Left renal cortex interstitium (tissue), 4 donors: Measurements from ENCODE around the gene ADAMTS20. TPM values are rescaled to one million over a fixed set of nuclear protein-coding genes. Genes with fewer than 3 reads are reported as not detected.
A peak's percentile ranks its signal among the peaks of the same experiment; 100 is the strongest.
"Not testable (repeated sequence)": the region's sequence is repeated elsewhere in the genome, so short reads cannot be mapped to it uniquely, and the experiment has no call there.

Source experiments
- DNase-seq, 4 donors: peaks; one replicate each; pipeline ENCODE4 v3.0.0-alpha.2; 2013; ENCODE audit warnings: low read depth in 4 of 4, low spot score in 2 of 4, missing footprints in 1 of 4
- polyA plus RNA-seq, 4 donors: library from polyadenylated mRNA; unstranded; fragments of 120-200 nt; gene quantifications; one replicate each; pipeline ENCODE4 v1.2.1, GENCODE V29; 2013; ENCODE audit not compliant: insufficient read length in 4 of 4

Gene ADAMTS20
- 1 to 10 TPM in 2 of 4 donors, under 1 TPM in 2; 0.64 to 1.2 (median 0.90) TPM for polyA plus RNA-seq

DNA sequence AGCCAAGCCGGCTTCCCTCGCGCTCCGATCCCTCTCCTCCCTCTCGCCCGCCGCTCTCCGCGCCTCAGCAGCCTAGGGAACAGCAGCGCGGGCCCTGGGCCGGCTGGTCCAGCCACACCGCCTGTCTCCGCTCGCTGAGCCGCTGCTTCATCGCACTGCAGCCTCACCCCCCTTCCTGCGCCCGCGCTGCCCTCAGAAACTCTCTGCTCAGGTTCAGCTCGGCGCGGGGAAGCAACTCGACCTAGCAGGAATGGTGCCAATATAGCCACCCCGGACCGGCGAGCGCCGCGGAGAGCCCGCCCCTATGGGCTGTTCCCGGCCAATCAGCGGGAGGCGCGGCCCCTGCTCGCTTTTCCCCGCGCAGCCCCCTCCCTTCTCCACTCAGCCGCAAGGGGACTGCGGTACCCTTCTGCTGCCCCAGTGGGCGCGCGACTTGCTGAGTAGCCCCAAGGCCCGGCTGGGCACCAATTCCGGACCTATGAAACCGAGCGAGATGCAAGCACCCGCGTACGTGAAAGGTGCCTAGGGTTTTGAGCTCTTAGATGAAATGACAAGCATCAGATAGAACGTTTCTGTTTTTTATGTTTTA, at the start of gene ADAMTS20:
Gene ADAMTS20 (minus strand): TSS at position 233 of the 589 bp plus-strand sequence. CDS start 282 bp downstream, outside the sequence.
- DNase-seq: peak in 3 of 4 donors; percentile 25 to 55 (median 39)

GRCh38 chr12:43599708-43600107, 47.7 kb upstream of the ADAMTS20 start:
- DNase-seq: no peak

GRCh38 chr12:43599066-43599465, 47.1 kb upstream of the ADAMTS20 start:
- DNase-seq: no peak

- no peak for DNase-seq
Measured at GRCh38 chr12:43590307-43590706, 38.3 kb upstream of the ADAMTS20 start.

DNA sequence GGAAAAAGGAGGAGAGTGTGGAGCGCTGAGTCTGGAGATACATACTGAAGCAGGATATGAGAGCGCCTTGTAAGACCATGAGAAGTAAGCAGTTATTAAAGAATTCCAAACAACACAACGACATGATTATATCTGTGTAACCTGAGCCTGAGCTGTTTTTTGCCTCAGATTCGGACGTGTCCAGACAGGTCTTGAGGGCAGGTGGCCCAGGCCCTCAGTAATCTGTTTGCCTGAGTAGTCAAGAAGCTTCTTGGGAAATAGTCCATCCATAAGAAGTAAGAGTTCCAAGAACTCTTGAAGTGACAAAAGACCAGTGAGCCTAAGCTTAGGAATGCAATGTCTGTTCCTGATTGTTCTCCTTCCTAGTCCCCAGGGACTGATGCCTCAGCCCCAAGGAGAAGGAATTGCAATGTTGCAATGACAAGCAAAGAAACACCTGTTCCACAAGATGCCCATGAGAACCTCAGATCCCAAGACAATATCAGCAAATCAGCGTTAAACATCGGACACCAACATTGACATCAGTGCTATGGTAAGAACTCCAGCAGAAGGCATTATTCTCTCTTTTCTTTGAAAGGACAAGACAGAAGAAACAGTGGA, 34.7 kb upstream of the ADAMTS20 start:
- DNase-seq: no peak

GRCh38 chr12:43585676-43586075, 33.7 kb upstream of the ADAMTS20 start:
- no peak for DNase-seq

DNA sequence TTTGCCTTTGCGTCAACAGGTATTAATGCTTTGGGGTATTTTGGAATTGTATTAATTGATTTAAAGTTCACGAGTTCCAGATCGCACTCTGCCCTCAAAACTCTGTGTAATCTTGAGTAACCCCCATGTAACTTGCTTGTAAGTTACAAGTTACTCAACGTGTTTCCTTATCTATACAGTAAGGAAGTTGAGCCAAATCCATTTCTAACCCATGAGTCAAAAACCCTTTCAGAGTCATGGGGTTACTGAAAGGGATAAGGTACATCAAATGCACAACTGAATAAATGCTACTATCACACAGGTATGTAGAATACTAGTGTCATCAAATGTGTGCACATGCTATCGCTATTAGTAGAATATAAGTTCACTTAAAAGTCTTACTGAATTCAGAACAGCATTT, 28.6 kb upstream of the ADAMTS20 start:
- no peak for DNase-seq

- DNase-seq: peak in 1 of 4 donors; percentile 15
Measured at GRCh38 chr12:43579206-43579605, 27.2 kb upstream of the ADAMTS20 start.

DNA sequence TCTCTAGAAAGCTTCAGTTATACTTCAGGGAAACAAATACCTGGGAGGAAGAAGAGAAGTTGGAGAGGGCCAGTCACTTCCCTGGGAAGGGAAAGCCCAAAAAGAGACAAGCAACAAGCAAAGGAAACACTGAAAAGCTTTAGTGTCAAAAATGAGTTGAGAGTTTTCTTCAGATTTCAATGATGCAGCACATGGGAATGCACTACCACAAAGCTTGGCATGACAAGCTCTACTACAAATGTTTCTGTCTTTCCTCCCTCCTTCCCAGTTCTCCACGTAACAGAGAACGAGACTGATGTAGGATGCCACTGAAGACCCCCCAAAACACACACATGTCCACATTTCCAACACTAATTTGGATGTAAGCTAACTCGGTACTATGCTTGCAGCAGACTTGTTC, 26.8 kb upstream of the ADAMTS20 start:
- DNase-seq: no peak

GRCh38 chr12:43577381-43577780, 25.4 kb upstream of the ADAMTS20 start:
- no peak for DNase-seq

GRCh38 chr12:43576162-43576561, 24.2 kb upstream of the ADAMTS20 start:
- no peak for DNase-seq

DNA sequence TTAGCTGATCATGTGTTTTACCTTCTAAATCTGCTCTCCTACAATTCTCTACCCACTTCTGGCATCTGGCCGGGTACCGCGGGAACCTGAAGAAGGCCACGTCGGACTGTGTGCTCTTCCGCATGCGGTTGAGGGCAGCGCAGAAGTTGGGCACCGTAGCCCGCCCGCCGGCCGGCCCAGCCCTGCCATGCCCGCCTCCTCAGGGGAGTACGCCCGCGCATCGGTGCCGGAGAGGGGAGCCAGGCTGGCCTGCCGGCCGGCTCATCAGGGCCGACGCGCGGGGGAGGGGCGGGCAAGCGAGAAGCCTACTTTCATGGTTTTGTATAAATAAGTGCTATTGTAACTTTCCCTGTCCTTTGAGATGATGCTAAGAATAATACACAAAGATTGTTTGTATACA, 19.9 kb upstream of the ADAMTS20 start:
- no peak for DNase-seq

DNA sequence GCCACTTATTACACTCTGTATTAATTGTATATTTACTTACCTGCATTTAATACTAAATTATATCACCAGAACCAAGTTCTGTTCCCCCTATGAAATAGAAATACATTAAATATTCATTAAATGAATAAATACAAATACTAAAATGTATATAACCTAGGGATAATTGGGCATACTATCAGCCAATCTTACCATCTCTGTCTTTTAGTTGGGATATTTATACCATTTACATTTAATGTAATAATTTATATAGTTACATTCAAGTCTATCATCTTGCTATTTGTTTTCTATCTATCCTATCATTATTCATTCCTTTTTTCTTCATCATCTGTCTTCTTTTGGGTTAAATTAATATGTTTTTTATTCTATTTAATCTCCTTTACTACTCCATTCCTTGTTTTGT, 4.1 kb upstream of the ADAMTS20 start:
- no peak for DNase-seq

DNA sequence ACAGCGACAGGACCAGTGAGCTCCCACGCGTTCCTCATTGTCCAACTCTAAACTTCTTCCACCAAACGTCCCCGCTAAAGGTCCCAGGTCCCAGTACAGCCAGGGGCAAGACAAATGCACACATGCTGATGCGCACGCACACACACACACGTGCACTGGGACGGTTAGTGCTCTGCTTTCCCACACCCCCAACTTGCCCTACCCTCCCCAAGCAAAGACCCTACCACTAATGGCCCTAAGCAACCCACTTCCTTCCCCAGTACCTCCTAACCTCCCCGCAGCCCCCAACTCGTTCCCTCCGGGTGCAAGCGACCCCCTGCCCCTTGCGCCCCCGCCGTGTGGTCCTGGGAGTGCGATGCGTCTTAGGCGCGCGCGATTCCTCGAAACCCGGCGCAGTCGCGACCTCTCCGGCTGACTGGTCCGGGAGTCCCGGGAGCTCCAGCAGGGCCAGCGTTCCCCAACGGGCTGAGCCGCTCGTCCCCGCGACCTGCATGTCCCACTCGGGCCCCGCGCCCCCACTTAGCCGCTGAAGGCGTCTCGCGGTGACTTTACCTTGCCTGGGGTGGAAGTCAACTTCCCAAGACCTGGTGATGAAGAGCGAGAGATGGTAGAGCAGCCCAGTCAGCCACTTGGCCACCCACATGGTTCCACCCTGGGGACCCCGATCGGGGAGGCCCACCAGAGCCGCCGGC, 578 bp downstream of the ADAMTS20 start:
- peak in 1 of 4 donors; percentile 25 for DNase-seq

- peak in 2 of 4 donors; percentile 1 to 11 for DNase-seq
Measured at GRCh38 chr12:43550831-43551271, 1.2 kb downstream of the ADAMTS20 start.

DNA sequence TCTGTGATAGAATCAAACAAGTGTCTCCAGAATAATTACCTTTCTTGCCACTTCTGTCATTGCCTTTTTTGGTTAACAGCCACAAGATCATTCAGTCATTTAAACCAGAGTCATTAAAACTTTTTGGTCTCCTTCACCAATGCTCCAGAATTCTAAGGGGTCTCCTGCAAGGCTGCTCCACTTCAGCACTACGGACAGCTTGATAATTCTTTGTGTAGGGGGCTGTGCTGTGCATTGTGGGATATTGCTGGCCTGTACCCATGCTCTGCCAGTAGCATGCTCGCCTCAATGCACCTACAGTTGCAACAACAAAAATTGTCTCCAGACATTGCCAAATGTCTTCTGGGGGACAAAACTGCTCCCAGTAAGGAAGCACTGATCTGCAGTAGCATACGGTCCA, 7.3 kb downstream of the ADAMTS20 start:
- DNase-seq: no peak

DNA sequence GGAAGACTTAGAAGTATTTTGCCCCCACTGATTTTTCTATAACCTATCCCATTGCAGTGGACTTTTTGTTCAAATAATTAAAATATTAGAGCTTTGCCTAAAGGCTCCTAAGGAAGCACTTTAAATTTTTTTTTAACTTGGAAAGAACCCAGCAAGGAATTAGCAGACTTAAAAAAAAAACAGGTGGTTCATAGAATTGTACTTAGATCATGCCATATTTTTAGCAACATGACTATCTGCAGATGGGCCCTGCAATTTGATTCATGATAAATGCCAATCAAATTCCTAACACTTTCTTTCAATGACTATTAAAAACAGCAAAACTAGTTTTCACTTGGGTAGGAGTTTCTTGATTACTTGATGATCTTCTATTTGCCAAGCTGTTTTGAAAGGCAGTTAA, 11.5 kb downstream of the ADAMTS20 start:
- DNase-seq: no peak

DNA sequence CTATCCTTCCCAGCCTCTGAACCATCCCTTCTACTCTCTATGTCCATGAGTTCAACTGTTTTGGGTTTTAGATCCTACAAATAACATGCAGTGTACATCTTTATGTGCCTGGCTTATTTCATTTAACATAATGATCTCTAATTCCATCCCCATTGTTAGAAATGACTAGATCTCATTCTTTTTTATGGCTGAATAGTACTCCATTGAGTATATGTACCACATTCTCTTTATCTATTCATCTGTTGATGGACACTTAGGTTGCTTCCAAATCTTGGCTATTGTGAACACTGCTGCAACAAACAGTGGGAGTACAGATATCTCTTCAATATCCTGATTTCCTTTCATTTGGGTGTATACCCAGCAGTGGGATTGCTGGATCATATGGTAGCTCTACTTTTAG, 14.3 kb downstream of the ADAMTS20 start:
- DNase-seq: not testable (repeated sequence)

DNA sequence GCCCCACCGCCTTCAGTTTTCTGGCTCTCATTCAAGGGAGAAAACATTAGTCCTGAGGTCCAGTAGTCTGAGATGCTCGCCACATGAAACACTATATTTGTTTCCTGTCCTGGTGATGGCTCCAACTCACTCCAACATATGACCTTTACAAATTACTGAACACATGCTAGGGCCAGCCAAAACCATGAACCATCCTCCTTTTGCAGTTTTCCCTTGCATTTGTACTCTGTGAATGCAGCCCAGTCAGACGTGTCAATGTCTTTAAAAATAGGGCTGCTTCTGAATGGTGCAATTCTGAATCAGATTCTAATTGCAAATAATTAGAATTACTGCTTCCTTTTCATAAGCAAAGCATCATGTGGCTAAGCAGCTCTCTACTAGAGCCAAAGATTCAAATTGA, 36.0 kb downstream of the ADAMTS20 start:
- no peak for DNase-seq

DNA sequence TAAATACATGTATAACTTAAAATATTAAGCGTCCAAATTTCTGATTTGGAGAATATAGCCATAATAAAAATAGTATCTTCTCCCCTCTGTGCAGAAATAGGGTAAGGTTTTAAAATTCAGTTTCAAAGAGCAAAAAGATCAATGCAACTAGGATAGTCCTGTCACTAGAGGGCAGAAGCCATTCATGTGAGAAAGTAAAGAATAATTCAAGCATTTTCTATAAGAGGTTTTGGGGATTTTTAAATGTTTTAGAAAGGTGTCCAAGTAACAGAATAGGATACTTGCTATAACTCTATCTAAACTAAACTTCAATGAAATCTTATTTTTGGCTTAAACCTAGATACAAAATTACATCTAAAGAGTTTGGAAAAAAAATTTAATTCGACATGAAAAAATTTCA, 50.3 kb downstream of the ADAMTS20 start:
- no peak for DNase-seq

DNA sequence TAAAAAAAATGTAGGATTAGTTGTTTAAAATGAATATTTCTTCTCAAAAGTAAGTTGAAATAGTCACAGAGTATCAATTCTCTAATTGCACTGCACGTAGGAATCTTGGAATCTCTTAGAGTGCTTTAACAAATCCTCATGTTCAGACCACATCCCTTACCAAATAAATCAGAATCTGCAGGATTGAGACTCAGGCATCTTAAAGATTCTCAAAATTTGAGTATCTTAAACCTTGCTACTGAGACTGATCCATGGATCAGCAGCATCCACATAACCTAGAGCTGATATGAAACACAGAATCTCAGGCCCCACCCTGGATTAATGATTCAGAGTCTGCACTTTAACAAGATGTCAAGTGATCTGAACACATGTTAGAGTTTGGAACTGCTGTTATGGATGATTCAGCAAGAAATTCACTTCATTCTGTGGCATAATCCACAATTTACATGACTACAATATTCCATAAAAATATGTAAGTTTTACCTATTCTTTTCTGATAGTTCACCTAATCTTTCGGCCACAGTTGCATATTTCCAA, 58.7 kb downstream of the ADAMTS20 start:
- DNase-seq: no peak
